Body of pancreas (tissue), 4 donors: ENCODE data around the gene PGS1. TPM values are rescaled to one million over a fixed set of nuclear protein-coding genes. Genes with fewer than 3 reads are reported as not detected.
A peak's percentile ranks its signal among the peaks of the same experiment; 100 is the strongest.

ENCODE experiments used
- ATAC-seq: fragments of 150-250 bp; one replicate; pipeline ENCODE4 v1.9.1; 2016
- DNase-seq, 4 donors: peaks; one replicate each; pipeline ENCODE4 v3.0.0-alpha.2; 2019
- H3K27ac ChIP-seq, 4 donors: fragments of 200-600 bp; sonication (generic); 1 replicate in 3 of 4; 2 replicates in 1 of 4; pipeline versions ENCODE4 v1.5.1 to v1.6.1; 2016 to 2019; ENCODE audit warnings: mild to moderate bottlenecking in 1 of 4, mixed read lengths in 1 of 4, moderate library complexity in 1 of 4
- H3K27me3 ChIP-seq, 2 donors: fragments of 200-600 bp; sonication (generic); one replicate each; pipeline ENCODE4 v1.6.0; 2016; ENCODE audit warnings: mild to moderate bottlenecking in 1 of 2
- H3K36me3 ChIP-seq, 2 donors: fragments of 200-600 bp; sonication (generic); replicated peaks in 1 of 2; 2 replicates each; pipeline ENCODE4 v1.5.1; 2016; ENCODE audit warnings: low read depth in 2 of 2; ENCODE audit not compliant: insufficient read depth in 1 of 2
- H3K4me1 ChIP-seq: fragments of 200-600 bp; sonication (generic); one replicate; pipeline ENCODE4 v1.6.0; 2016
- H3K4me3 ChIP-seq, 2 donors: fragments of 200-600 bp; sonication (generic); 1 replicate in 1 of 2; 2 replicates in 1 of 2; pipeline ENCODE4 v1.5.1; 2016 to 2019
- H3K9me3 ChIP-seq, 3 donors: fragments of 200-600 bp; sonication (generic); 1 replicate in 2 of 3; 2 replicates in 1 of 3; pipeline ENCODE4 v1.5.1; 2016
- POLR2A ChIP-seq, 3 donors: fragments of 450-650 bp; IDR thresholded peaks; one replicate each; pipeline ENCODE4 v1.6.1; 2016; ENCODE audit warnings: antibody characterized with exemption in 3 of 3, mild to moderate bottlenecking in 2 of 3
- WGBS, 2 donors: methylation state at CpG; one replicate each; pipeline ENCODE4 v1.1.5; 2017; 5-methylcytosine and 5-hydroxymethylcytosine counted together
- intact Hi-C: fragments of 100-400 bp; cut with DNase I; formaldehyde crosslinking; loops from one replicate; pipeline ENCODE4 v1.15.1; 2023
- total RNA-seq, 2 donors: library from RNA; depleted of rRNA; stranded (reverse); fragments of >200 nt; gene quantifications; one replicate each; pipeline ENCODE4 v1.1.0, GENCODE V29; 2016
- TF ChIP-seq, protein P1 (sequence below), 7 experiments: fragments of 450-650 bp in 4 of 7; fragments of 200-600 bp in 3 of 7; sonication (generic) in 3 of 7; IDR thresholded peaks; one replicate each; pipeline ENCODE4 v1.5.1; 2016 to 2019; ENCODE audit warnings: antibody characterized with exemption in 7 of 7

The PGS1 gene
- total RNA-seq, 2 donors from 2014 or later: 17.1 to 30.4 TPM

DNA sequence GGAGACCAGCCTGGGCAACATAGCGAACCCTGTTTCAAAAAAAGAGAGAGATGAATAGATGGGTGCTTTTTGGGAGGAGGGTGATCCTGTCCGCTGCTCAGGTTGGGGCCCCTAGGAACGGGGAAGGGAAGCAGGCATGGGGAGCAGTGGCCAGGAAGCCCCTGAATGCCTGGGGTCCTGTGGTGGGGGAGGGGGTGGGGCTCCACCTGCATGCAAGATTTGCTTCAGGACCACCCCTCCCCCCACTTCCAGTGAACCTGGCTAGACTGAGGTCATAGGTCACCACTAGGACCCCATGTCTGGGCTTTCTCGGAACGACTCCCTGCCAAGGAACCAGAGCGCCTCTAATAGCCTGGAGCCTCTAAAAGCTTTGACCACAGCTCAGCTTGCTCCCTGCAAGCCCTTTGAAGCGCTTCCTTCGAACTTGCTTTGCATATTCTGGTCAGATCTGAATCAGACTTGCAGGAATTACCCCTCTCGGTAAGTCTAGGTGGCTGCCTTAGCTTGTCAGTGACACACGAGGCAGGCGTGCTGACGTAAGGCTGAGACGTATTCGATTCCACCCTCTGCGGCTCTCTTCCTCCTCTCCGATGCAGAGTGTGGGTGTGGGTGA, 22.2 kb upstream of the PGS1 start:
- H3K27ac ChIP-seq: no peak overlapping the region
- no peaks in the 10 kb centered on the region for H3K36me3 ChIP-seq
- H3K9me3 ChIP-seq: no peaks in the 10 kb centered on the region
- H3K4me3 ChIP-seq: no peak overlapping the region
- H3K27me3 ChIP-seq: no peaks in the 10 kb centered on the region
- DNase-seq: peak in 1 of 4 donors; percentile 64
- TF ChIP-seq, protein P1, sequence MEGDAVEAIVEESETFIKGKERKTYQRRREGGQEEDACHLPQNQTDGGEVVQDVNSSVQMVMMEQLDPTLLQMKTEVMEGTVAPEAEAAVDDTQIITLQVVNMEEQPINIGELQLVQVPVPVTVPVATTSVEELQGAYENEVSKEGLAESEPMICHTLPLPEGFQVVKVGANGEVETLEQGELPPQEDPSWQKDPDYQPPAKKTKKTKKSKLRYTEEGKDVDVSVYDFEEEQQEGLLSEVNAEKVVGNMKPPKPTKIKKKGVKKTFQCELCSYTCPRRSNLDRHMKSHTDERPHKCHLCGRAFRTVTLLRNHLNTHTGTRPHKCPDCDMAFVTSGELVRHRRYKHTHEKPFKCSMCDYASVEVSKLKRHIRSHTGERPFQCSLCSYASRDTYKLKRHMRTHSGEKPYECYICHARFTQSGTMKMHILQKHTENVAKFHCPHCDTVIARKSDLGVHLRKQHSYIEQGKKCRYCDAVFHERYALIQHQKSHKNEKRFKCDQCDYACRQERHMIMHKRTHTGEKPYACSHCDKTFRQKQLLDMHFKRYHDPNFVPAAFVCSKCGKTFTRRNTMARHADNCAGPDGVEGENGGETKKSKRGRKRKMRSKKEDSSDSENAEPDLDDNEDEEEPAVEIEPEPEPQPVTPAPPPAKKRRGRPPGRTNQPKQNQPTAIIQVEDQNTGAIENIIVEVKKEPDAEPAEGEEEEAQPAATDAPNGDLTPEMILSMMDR (IDR thresholded peaks at IDR 0.05): no peak
- TF ChIP-seq POLR2A (IDR thresholded peaks at IDR 0.05): peak in 1 of 3 donors; percentile 31
- ATAC-seq: no peak
- WGBS, 2 donors: 73 to 79% methylated on average over 13 to 16 of the region's 16 CpGs
- peaks cover 78% of the 10 kb centered on the region for H3K4me1 ChIP-seq
- intact Hi-C loops: no loop called here

DNA sequence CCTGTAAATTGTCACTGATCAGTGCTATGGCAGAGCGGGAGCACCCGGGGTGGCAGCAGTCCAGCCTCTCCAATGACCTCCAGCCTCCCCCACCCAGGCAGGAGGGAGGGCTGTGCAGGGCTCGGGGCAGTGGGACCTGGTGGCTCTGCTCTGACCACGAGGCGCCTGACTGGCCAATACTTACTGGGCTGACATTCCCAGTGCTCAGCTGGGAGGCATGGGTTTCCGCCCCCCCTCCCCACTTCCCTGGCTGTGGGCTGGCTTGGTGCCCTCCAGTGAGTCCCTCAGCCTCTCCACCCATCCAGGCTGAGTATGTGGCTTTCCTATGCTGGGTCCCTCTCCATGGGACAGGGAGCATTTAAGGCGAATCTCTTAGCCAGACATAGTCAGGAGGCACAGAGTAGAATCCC, 21.3 kb upstream of the PGS1 start:
- Histone ChIP-seq H3K4me1 (peaks cover 68% of the 10 kb centered on the region), H3K4me3 (no peak overlapping the region), H3K27ac (peak overlapping the region in 3 of 4 donors; percentile 1 to 96 (median 8)), H3K36me3 (no peaks in the 10 kb centered on the region), H3K9me3 (no peaks in the 10 kb centered on the region), H3K27me3 (no peaks in the 10 kb centered on the region)
- 42 to 56% methylated on average over 4 to 7 of the region's 7 CpGs for WGBS, 2 donors
- peak in 1 of 3 donors; percentile 26 for TF ChIP-seq POLR2A (IDR thresholded peaks at IDR 0.05)
- TF ChIP-seq, protein P1 (IDR thresholded peaks at IDR 0.05): no peak
- intact Hi-C loops: no loop called here
- peak; percentile 34 to 59 (median 52) for DNase-seq
- no peak for ATAC-seq

DNA sequence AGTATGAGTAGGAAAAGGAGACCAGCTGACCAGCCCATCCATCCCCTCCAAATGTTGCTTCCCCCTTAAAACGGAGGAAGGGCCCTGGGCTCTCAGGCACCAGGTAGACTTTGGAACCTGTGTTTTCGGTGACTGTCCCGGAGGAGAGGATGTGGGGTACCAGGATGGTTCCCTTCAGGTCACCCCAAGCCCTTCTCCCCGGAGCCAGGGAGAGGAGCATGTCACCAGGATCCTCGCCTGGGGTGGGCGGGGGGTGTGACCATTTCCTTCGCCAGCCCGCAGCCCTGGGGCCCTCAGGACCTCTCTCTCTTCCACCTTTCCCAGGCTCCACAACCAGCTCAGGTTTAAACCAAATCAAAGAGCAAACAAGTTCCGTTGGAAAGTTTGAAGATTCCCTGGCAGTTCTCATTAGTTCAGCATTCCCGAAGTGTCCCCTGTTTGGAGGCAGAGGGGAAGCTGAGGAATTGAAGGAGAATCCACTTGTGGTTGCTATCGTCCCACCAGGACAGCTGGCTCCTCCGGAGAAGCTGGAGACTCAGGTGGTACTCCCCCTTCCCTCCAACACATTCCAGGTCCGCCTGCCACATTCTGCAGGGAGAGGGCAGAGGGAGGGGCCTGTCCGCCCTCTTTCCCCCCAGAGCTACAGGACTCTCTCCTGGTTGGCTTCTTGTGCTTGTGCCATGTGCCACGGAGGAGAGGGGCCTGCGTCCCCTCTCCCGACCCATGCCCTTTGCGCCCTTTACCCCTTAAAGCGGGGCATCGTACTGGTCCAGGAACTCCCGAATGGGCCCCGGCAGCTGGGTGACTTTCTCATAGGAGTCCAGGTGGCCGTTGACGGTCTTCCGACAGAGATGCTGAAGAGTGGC, 20.5 kb upstream of the PGS1 start:
- Histone ChIP-seq H3K4me1 (peaks cover 62% of the 10 kb centered on the region), H3K27ac (peak overlapping the region in 2 of 4 donors; percentile 1 to 96), H3K9me3 (no peaks in the 10 kb centered on the region), H3K27me3 (no peaks in the 10 kb centered on the region), H3K36me3 (no peaks in the 10 kb centered on the region), H3K4me3 (peak overlapping the region in 1 of 2 donors; percentile 51)
- DNase-seq: no peak
- 60 to 76% methylated on average over 18 to 24 of the region's 25 CpGs for WGBS, 2 donors
- no peak for TF ChIP-seq POLR2A (IDR thresholded peaks at IDR 0.05)
- TF ChIP-seq, protein P1 (IDR thresholded peaks at IDR 0.05): no peak
- intact Hi-C loops: no loop called here
- ATAC-seq: no peak

DNA sequence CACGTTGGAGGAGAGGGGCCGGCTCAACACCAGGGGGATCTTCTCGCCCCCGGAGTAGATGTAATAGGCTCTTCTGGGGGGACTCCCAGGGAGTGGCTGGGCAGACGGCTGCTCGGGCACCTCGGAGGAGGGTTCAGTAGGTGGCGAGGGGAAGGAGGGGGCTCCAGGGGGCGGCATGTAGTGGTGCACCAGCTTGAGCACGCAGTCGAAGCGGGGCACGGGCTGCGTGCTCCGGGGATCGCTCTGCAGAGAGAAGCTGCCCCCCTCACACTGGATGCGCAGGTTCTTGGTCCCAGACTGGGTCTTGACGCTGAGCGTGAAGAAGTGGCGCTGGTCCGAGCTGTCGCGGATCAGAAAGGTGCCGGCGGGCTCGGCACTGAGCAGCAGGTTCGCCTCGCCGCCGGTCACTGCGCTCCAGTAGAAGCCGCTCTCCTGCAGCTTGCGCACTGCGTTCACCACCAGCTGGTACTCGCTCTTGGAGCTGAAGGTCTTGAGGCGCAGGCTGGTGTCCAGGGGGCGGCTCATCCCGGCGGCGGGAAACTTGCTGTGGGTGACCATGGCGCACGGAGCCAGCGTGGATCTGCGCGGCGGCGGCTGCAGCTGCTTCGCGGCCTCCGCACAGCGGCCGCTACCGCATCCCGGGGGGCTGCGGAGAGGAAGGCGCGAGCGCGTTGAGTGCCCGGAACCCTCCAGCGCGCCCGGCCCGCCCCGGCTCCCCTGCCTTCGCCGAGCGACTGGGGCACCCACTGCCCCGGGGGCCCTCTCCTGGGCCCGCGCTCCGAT, 19.7 kb upstream of the PGS1 start:
- H3K27me3 ChIP-seq: no peaks in the 10 kb centered on the region
- H3K4me3 ChIP-seq: peak overlapping the region in 1 of 2 donors; percentile 51
- ATAC-seq (no peak), DNase-seq (peak in 1 of 4 donors; percentile 40)
- H3K36me3 ChIP-seq: no peaks in the 10 kb centered on the region
- no peaks in the 10 kb centered on the region for H3K9me3 ChIP-seq
- H3K27ac ChIP-seq: peak overlapping the region in 3 of 4 donors; percentile 59 to 96 (median 91)
- intact Hi-C loops: no loop called here
- 44 to 72% methylated on average over 22 to 66 of the region's 72 CpGs for WGBS, 2 donors
- TF ChIP-seq, protein P1 (IDR thresholded peaks at IDR 0.05): no peak
- TF ChIP-seq POLR2A (IDR thresholded peaks at IDR 0.05): no peak
- H3K4me1 ChIP-seq: peaks cover 54% of the 10 kb centered on the region
